Caco-2 (cell line): Measurements from ENCODE around the gene SMURF1. TPM values are rescaled to one million over a fixed set of nuclear protein-coding genes. Genes with fewer than 3 reads are reported as not detected.
"Not testable (repeated sequence)": the region's sequence is repeated elsewhere in the genome, so short reads cannot be mapped to it uniquely, and the experiment has no call there.

Source experiments
- BruUV-seq: library from RNA; stranded (reverse); fragments of 400-500 nt; replicated peaks from 2 replicates; lab custom pipeline; 2021; lab: Mats Ljungman, UMichigan
- CTCF ChIA-PET: fragments of 300-600 bp; sonication (Branson Sonifier 250); formaldehyde crosslinking; loops from one replicate; lab custom pipeline; 2022; ENCODE audit warnings: antibody characterized with exemption; lab: Charles Lee
- POLR2A ChIA-PET: fragments of 300-600 bp; sonication (Branson Sonifier 250); formaldehyde crosslinking; loops from one replicate; lab custom pipeline; 2022; ENCODE audit warnings: antibody characterized with exemption; lab: Charles Lee
- DNase-seq, 2 experiments: peaks; one replicate each; pipeline versions ENCODE4 v3.0.0 to v3.0.0-alpha.2; 2020 to 2022
- H3K27me3 ChIP-seq: replicated peaks from 2 replicates; pipeline ENCODE4 v1.6.0; 2011; ENCODE audit warnings: low read length; ENCODE audit not compliant: control insufficient read depth, insufficient read depth
- H3K36me3 ChIP-seq: 2 replicates; pipeline ENCODE4 v1.5.1; 2011; ENCODE audit warnings: low read length; ENCODE audit not compliant: control insufficient read depth, insufficient read depth
- H3K4me1 ChIP-seq: fragments of 250-450 bp; sonication (Bioruptor Pico); 2 replicates; pipeline ENCODE4 v1.5.1; 2020; ENCODE audit warnings: mild to moderate bottlenecking
- H3K4me3 ChIP-seq: 2 replicates; pipeline ENCODE4 v1.5.1; 2011; ENCODE audit warnings: low read depth, mild to moderate bottlenecking, control low read depth, low read length
- H3K9me3 ChIP-seq: fragments of 250-450 bp; sonication (Bioruptor Pico); 2 replicates; pipeline ENCODE4 v1.5.1; 2020; ENCODE audit warnings: mild to moderate bottlenecking, moderate library complexity
- H3K27ac Mint-ChIP-seq: one replicate; pipeline ENCODE4 v1.8.0; 2022; ENCODE audit warnings: mixed read lengths; ENCODE audit not compliant: unreplicated experiment
- H3K27me3 Mint-ChIP-seq: one replicate; pipeline ENCODE4 v1.8.0; 2022; ENCODE audit warnings: mixed read lengths; ENCODE audit not compliant: insufficient read depth, unreplicated experiment
- H3K36me3 Mint-ChIP-seq: one replicate; pipeline ENCODE4 v1.8.0; 2022; ENCODE audit warnings: mild to moderate bottlenecking, mixed read lengths; ENCODE audit not compliant: insufficient read depth, unreplicated experiment
- H3K4me1 Mint-ChIP-seq: one replicate; pipeline ENCODE4 v1.8.0; 2022; ENCODE audit warnings: low read depth, mixed read lengths; ENCODE audit not compliant: unreplicated experiment
- H3K4me3 Mint-ChIP-seq: one replicate; pipeline ENCODE4 v1.8.0; 2022; ENCODE audit warnings: mild to moderate bottlenecking, moderate library complexity, mixed read lengths; ENCODE audit not compliant: unreplicated experiment
- H3K9me3 Mint-ChIP-seq: one replicate; pipeline ENCODE4 v1.8.0; 2022; ENCODE audit warnings: mixed read lengths; ENCODE audit not compliant: unreplicated experiment
- intact Hi-C: fragments of 100-400 bp; cut with micrococcal nuclease; formaldehyde crosslinking; loops from one replicate; pipeline ENCODE4 v1.10.0; 2022; ENCODE audit not compliant: unreplicated experiment
- total RNA-seq: library from RNA; stranded (reverse); gene quantifications from 2 replicates; pipeline ENCODE4 v1.2.3, GENCODE V29; 2022
- TF ChIP-seq, protein P1 (sequence below), 2 experiments: fragments of 200-600 bp in 1 of 2; IDR thresholded peaks; 1 replicate in 1 of 2; 2 replicates in 1 of 2; pipeline versions ENCODE4 v1.5.1 to v1.8.0; 2011 to 2022; ENCODE audit warnings: antibody characterized with exemption in 1 of 2, control low read depth in 1 of 2, inconsistent platforms in 1 of 2, low read depth in 1 of 2, low read length in 1 of 2, mild to moderate bottlenecking in 1 of 2, moderate library complexity in 1 of 2; ENCODE audit not compliant: insufficient read depth in 1 of 2, severe bottlenecking in 1 of 2, unreplicated experiment in 1 of 2

The SMURF1 gene
- total RNA-seq, 1 experiment from 2014 or later: 22.5 TPM

DNA sequence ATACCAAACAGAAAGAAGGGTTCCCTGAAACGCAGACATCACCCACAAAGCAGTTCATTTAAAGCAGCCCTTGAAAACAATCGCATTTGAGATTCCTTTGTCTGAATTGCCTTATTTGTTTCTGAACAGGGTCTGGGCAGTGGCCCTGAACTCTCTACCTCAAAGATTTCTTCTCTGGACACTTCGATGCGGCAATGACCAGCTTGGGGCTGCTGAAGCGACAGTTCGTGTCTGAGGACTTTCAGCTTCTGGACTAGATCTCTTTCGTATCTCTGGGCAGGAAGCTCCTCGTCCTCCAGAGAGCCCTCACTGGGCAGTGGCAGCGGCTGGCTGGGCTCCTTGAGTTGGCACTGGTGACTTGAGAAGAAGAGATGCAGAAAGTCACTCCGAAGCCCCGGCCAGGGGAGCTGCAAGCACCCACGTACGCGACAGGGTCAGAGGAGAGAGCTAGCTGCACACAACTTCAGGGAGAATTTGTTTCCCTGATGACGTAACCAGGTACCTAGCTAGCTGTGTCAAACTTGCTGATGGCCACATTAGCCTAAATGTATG lies 96.3 kb downstream of the SMURF1 start:
- H3K9me3 ChIP-seq: no peaks in the 10 kb centered on the region
- intact Hi-C loops: no loop called here
- H3K27me3 ChIP-seq: no peaks in the 10 kb centered on the region
- no peaks in the 10 kb centered on the region for H3K9me3 Mint-ChIP-seq
- no peak for DNase-seq
- H3K4me1 ChIP-seq: no peaks in the 10 kb centered on the region
- H3K4me1 Mint-ChIP-seq: peaks cover 7% of the 10 kb centered on the region
- no peak overlapping the region for H3K4me3 Mint-ChIP-seq
- H3K4me3 ChIP-seq: no peak overlapping the region
- peaks cover 73% of the 10 kb centered on the region for H3K36me3 Mint-ChIP-seq
- no TSS peak for BruUV-seq
- TF ChIP-seq, protein P1, sequence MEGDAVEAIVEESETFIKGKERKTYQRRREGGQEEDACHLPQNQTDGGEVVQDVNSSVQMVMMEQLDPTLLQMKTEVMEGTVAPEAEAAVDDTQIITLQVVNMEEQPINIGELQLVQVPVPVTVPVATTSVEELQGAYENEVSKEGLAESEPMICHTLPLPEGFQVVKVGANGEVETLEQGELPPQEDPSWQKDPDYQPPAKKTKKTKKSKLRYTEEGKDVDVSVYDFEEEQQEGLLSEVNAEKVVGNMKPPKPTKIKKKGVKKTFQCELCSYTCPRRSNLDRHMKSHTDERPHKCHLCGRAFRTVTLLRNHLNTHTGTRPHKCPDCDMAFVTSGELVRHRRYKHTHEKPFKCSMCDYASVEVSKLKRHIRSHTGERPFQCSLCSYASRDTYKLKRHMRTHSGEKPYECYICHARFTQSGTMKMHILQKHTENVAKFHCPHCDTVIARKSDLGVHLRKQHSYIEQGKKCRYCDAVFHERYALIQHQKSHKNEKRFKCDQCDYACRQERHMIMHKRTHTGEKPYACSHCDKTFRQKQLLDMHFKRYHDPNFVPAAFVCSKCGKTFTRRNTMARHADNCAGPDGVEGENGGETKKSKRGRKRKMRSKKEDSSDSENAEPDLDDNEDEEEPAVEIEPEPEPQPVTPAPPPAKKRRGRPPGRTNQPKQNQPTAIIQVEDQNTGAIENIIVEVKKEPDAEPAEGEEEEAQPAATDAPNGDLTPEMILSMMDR (IDR thresholded peaks at IDR 0.05; ENCODE audit: insufficient read depth in 1 of 2, low read depth in 1 of 2, low read length in 1 of 2, severe bottlenecking in 1 of 2, unreplicated experiment in 1 of 2): no peak
- no peaks in the 10 kb centered on the region for H3K27me3 Mint-ChIP-seq
- no peak overlapping the region for H3K27ac Mint-ChIP-seq
- H3K36me3 ChIP-seq: peaks cover 2% of the 10 kb centered on the region
- ChIA-PET POLR2A (no interaction called here), CTCF (no interaction called here)

DNA sequence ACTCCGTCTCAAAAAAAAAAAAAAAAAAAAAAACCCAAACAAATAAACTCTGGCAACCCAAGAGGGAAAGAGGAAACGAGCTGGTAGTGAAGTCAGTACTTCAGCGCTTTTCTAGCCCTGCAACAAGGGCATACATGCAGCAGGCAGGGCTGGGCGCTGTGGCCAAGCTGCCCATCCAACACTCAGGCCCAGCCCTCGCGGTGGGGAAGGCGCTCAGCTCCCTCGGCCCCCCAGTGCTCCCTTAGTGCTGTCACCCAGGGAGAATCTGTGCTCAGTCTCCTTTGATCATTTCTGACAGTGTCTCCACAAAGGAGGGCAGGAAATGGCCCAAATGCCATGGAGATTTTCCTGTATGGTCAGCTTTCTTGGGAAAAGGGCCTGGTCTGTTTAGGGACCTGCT lies 97.2 kb downstream of the SMURF1 start:
- Histone ChIP-seq H3K36me3 (peaks cover 2% of the 10 kb centered on the region), H3K4me3 (no peak overlapping the region), H3K27me3 (no peaks in the 10 kb centered on the region), H3K4me1 (no peaks in the 10 kb centered on the region), H3K9me3 (no peaks in the 10 kb centered on the region)
- BruUV-seq: no TSS peak
- no peak for DNase-seq
- Mint-ChIP-seq H3K27ac (no peak overlapping the region), H3K9me3 (no peaks in the 10 kb centered on the region), H3K4me1 (peaks cover 6% of the 10 kb centered on the region), H3K4me3 (no peak overlapping the region), H3K27me3 (no peaks in the 10 kb centered on the region), H3K36me3 (peaks cover 73% of the 10 kb centered on the region)
- ChIA-PET CTCF (interaction anchor here (0.7 kb wide), 1 partner anchor 279 kb away, joined by 3 read pairs; the partner anchor contains the start of gene ARPC1A), POLR2A (no interaction called here)
- TF ChIP-seq, protein P1 (IDR thresholded peaks at IDR 0.05; ENCODE audit: insufficient read depth in 1 of 2, low read depth in 1 of 2, low read length in 1 of 2, severe bottlenecking in 1 of 2, unreplicated experiment in 1 of 2): no peak
- intact Hi-C loops: no loop called here

DNA sequence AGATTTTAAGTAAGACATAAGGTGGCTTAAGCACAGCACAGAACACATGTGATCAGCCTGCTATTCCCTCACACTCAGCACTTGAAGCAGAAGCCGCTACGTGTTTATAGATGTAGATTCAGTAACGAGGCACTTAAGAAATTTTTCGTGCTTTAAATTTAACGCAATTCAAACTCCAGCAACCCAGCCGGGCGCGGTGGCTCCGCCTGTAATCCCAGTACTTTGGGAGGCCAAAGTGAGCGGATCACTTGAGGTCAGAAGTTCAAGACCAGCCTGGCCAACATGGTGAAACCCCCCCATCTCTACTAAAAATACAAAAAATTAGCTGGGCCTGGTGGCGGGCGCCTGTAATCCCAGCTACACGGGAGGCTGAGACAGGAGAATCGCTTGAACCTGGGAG lies 97.6 kb downstream of the SMURF1 start:
- H3K36me3 Mint-ChIP-seq: peaks cover 77% of the 10 kb centered on the region
- H3K27ac Mint-ChIP-seq, H3K4me3 ChIP-seq, POLR2A ChIA-PET, H3K4me1 Mint-ChIP-seq, DNase-seq, H3K9me3 ChIP-seq, H3K27me3 Mint-ChIP-seq, H3K9me3 Mint-ChIP-seq, H3K27me3 ChIP-seq, H3K4me1 ChIP-seq, intact Hi-C loops, H3K36me3 ChIP-seq, H3K4me3 Mint-ChIP-seq, BruUV-seq: not testable (repeated sequence)
- CTCF ChIA-PET: interaction anchor here (0.7 kb wide), 1 partner anchor 279 kb away, joined by 3 read pairs; the partner anchor contains the start of gene ARPC1A

DNA sequence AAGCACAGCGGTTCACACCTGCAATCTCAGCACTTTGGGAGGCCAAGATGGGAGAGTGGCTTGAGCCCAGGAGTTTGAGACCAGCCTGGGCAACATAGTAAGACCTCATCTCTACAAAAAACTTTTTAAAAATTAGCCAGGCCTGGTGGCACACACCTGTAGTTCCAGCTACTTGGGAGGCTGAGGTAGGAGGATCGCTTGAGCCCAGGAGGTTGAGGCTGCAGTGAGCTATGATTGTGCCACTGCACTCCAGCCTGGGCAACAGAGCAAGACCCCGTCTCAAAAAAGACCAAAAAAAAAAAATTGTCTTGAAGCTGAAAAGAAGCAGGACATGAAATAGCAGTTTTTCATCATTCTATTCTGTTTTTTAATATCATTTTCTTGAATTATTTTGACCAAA lies 99.0 kb downstream of the SMURF1 start:
- not testable (repeated sequence) for BruUV-seq, H3K27me3 ChIP-seq, H3K9me3 Mint-ChIP-seq, H3K4me3 ChIP-seq, H3K4me3 Mint-ChIP-seq, H3K27ac Mint-ChIP-seq, H3K9me3 ChIP-seq, H3K36me3 ChIP-seq, DNase-seq, H3K4me1 ChIP-seq, H3K27me3 Mint-ChIP-seq, H3K4me1 Mint-ChIP-seq
- ChIA-PET POLR2A (interaction anchor here (0.6 kb wide), 1 partner anchor 191 kb away, joined by 3 read pairs; no protein-coding TSS in a partner anchor), CTCF (interaction anchor here (0.7 kb wide), 1 partner anchor 258 kb away, joined by 3 read pairs; no protein-coding TSS in a partner anchor)
- H3K36me3 Mint-ChIP-seq: peaks cover 89% of the 10 kb centered on the region
- intact Hi-C loops: loop anchor here (5.0 kb wide), 2 partner anchors 97 to 187 kb away; partner anchors contain the start of gene SMURF1
